Dendritic cell treated with granulocyte-macrophage colony-stimulating factor and Interleukin-4, amounts not matched to agents 40 ng/mL and 50 ng/mL, for 4 days (primary cell): ENCODE measurements around the gene C8A.

Experiments used
- H3K27ac Mint-ChIP-seq: one replicate; pipeline ENCODE4 v1.8.0; 2022; ENCODE audit warnings: mild to moderate bottlenecking, mixed read lengths
- H3K27me3 Mint-ChIP-seq: one replicate; pipeline ENCODE4 v1.8.0; 2022; ENCODE audit warnings: mild to moderate bottlenecking, mixed read lengths
- H3K36me3 Mint-ChIP-seq: one replicate; pipeline ENCODE4 v1.8.0; 2022; ENCODE audit warnings: low read depth, mixed read lengths
- H3K4me1 Mint-ChIP-seq: one replicate; pipeline ENCODE4 v1.8.0; 2022; ENCODE audit warnings: low read depth, mixed read lengths
- H3K4me3 Mint-ChIP-seq: one replicate; pipeline ENCODE4 v1.8.0; 2022; ENCODE audit warnings: mild to moderate bottlenecking, moderate library complexity, mixed read lengths
- H3K9me3 Mint-ChIP-seq: one replicate; pipeline ENCODE4 v1.8.0; 2022; ENCODE audit warnings: mixed read lengths
- intact Hi-C: fragments of 100-400 bp; cut with micrococcal nuclease; formaldehyde crosslinking; loops from one replicate; pipeline ENCODE4 v1.15.0; 2022

C8A gene

DNA sequence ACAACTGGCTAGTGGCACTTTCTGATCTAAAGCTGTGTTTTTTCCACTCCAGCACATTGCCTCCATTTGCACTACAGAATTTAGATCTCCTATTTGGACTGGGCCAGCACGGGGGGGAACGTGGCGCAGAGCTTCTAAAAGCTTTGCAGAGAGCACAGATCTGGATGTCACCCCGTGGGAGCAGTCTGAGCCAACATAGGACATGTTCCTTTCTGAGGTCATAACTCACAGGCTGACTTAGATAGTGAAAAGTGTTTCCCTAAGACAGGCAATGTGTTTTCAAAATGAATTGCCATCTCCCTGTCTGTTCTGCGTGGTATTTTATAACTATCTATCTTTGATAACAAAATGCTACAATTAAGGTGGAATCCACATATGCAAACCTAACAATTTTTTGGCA, 3.7 kb upstream of the C8A start:
- no peaks in the 10 kb centered on the region for H3K27me3 Mint-ChIP-seq
- H3K36me3 Mint-ChIP-seq: no peaks in the 10 kb centered on the region
- intact Hi-C loops: no loop called here
- no peak overlapping the region for H3K27ac Mint-ChIP-seq
- H3K4me3 Mint-ChIP-seq: no peak overlapping the region
- no peaks in the 10 kb centered on the region for H3K4me1 Mint-ChIP-seq
- no peaks in the 10 kb centered on the region for H3K9me3 Mint-ChIP-seq

GRCh38 chr1:56852476-56852875, 2.1 kb upstream of the C8A start:
- Mint-ChIP-seq H3K9me3 (no peaks in the 10 kb centered on the region), H3K4me1 (no peaks in the 10 kb centered on the region), H3K36me3 (no peaks in the 10 kb centered on the region), H3K27me3 (no peaks in the 10 kb centered on the region), H3K4me3 (no peak overlapping the region), H3K27ac (no peak overlapping the region)
- intact Hi-C loops: no loop called here

DNA sequence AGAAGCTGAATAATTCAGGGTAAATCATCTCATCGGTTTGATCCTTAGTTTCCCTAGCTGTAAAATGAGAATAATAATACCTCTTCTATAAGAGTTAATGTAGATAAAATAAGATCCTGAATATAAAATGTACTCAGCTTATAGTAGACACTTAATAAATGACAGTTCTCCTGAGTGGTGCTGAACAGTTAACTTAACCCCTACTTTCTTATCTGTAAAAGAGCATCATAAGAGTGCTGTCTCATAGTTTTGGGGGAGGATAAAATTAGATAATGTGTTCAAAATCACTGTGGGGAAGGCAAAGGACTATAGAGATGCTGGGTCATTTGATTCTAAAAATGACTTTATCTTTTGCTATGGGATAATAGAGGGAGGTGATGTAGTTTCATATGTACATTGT, 593 bp downstream of the C8A start:
- no peaks in the 10 kb centered on the region for H3K9me3 Mint-ChIP-seq
- H3K4me1 Mint-ChIP-seq: no peaks in the 10 kb centered on the region
- H3K4me3 Mint-ChIP-seq: no peak overlapping the region

GRCh38 chr1:56856186-56856585, 1.6 kb downstream of the C8A start:
- Mint-ChIP-seq H3K9me3 (no peaks in the 10 kb centered on the region), H3K36me3 (no peaks in the 10 kb centered on the region), H3K27me3 (no peaks in the 10 kb centered on the region), H3K27ac (no peak overlapping the region), H3K4me1 (no peaks in the 10 kb centered on the region), H3K4me3 (no peak overlapping the region)
- intact Hi-C loops: no loop called here

More for the DNA sequence above, 593 bp downstream of the C8A start:
- Mint-ChIP-seq H3K27ac (no peak overlapping the region), H3K27me3 (no peaks in the 10 kb centered on the region), H3K36me3 (no peaks in the 10 kb centered on the region)
- intact Hi-C loops: no loop called here

GRCh38 chr1:56859287-56859686, 4.7 kb downstream of the C8A start:
- Mint-ChIP-seq H3K4me1 (no peaks in the 10 kb centered on the region), H3K27me3 (no peaks in the 10 kb centered on the region), H3K4me3 (no peak overlapping the region), H3K9me3 (no peaks in the 10 kb centered on the region), H3K36me3 (no peaks in the 10 kb centered on the region), H3K27ac (no peak overlapping the region)
- intact Hi-C loops: no loop called here

DNA sequence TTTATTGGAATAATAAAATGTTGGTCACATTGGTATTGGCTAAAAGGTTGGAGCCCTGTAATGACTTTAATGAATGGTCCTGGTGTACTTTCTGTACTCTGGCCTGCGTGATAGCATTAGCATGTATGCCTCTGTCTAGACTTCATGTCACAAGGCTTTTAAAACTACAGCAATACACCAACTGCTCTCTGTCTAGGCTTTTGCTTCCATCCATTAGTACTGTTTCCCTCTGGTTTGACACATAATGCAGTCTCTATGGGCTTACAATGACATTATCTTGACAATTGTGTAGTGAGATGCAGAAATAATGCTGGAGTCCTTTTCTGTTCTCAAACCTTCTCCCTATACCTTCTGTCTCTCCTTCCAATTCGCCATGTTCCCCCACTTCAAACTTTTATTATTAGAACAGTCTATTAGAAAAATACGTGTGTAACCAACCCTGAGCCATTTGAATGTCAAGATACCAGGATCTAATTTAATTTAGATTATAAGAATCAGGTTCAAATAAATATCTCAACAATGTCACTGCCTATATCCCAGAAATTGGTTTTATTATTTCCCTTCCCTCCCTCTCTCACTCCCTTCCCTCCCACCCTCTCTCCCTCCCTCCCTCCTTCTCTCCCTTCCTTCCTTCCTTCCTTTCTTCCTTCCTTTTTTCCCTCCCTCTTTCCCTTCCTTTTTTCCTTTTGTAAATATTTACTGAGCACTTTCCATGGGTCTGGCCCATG, 8.8 kb downstream of the C8A start:
- Mint-ChIP-seq H3K4me1 (no peaks in the 10 kb centered on the region), H3K36me3 (no peaks in the 10 kb centered on the region), H3K27me3 (no peaks in the 10 kb centered on the region), H3K27ac (no peak overlapping the region), H3K9me3 (no peaks in the 10 kb centered on the region), H3K4me3 (no peak overlapping the region)
- intact Hi-C loops: no loop called here

DNA sequence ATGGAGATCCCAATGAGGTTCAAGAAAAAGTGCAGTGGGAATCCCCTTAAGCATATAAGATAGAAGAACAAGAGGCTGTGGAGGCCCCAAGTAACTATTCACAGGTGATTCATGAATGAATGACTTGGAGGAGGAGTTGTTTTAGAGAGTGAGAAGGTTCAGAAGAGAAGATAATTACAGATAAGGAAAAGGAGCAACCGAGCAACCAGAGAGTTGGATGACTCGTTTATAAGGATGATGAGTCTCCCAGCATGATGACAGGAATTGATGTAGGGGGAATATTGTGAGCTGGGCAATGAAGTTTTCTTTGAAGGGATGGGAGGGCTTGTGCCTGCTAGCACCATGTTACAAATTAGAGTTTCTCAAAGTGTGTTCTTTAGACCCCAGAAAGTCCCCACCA, 9.8 kb downstream of the C8A start:
- Mint-ChIP-seq H3K27me3 (no peaks in the 10 kb centered on the region), H3K9me3 (no peaks in the 10 kb centered on the region), H3K27ac (no peak overlapping the region), H3K36me3 (no peaks in the 10 kb centered on the region), H3K4me3 (no peak overlapping the region), H3K4me1 (no peaks in the 10 kb centered on the region)
- intact Hi-C loops: no loop called here

DNA sequence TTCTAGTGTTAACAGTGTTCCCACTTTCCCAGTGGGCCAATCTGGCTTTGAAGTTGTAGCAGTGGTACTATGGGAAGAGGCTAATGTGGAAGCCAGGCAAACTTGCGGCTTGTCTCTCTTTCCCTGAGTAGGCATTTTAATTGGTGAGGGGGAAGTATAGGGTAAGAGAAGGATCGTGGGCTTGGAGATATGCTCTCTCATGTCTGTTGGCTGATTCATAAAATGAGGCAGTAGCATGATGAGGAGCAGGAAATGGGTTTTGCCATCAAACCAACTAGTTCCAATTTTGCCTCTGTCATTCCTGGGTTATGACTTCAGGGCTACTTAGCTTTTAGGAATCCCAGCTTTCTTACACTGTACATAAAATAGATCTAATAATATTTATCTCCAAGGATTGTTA, 12.1 kb downstream of the C8A start:
- Mint-ChIP-seq H3K27me3 (no peaks in the 10 kb centered on the region), H3K9me3 (no peaks in the 10 kb centered on the region), H3K27ac (no peak overlapping the region), H3K4me1 (no peaks in the 10 kb centered on the region), H3K36me3 (no peaks in the 10 kb centered on the region), H3K4me3 (no peak overlapping the region)
- intact Hi-C loops: no loop called here

DNA sequence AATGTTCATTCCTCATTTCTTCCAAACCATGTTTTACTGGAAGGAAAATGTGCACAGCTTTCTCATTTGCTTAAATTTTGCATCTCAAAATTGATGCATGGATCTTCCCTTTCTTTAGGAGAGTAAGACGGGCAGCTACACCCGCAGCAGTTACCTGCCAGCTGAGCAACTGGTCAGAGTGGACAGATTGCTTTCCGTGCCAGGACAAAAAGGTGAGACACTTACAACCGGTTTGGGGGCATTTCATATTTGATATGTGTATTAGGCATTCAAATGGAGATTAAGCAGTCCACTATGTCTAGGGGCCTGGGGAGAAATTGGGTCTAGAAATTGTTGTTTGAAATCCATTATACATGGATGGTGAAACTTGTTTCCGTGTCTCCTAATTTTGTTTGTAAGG, 12.9 kb downstream of the C8A start:
- Mint-ChIP-seq H3K27me3 (no peaks in the 10 kb centered on the region), H3K4me3 (no peak overlapping the region), H3K9me3 (no peaks in the 10 kb centered on the region), H3K4me1 (no peaks in the 10 kb centered on the region), H3K27ac (no peak overlapping the region), H3K36me3 (no peaks in the 10 kb centered on the region)
- intact Hi-C loops: no loop called here

DNA sequence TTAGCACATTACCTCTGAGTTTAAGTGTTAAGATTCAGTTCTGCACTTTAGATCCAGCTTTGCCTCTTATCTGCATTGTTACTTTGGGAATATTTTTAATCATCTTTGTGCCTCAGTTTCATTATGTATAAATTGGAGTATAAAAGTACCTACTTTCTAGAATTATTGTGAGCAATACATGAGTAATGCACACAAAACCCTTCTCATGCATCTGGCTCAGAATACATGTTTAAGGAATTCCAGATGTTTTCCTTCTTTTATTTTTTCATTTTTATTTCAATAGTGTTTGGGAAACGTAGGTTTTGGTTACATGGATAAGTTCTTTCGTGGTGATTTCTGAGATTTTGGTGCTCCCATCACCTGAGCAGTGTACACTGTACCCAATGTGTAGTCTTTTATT, 14.2 kb downstream of the C8A start:
- intact Hi-C loops: no loop called here
- Mint-ChIP-seq H3K27ac (no peak overlapping the region), H3K4me1 (no peaks in the 10 kb centered on the region), H3K9me3 (no peaks in the 10 kb centered on the region), H3K36me3 (no peaks in the 10 kb centered on the region), H3K27me3 (no peaks in the 10 kb centered on the region), H3K4me3 (no peak overlapping the region)

DNA sequence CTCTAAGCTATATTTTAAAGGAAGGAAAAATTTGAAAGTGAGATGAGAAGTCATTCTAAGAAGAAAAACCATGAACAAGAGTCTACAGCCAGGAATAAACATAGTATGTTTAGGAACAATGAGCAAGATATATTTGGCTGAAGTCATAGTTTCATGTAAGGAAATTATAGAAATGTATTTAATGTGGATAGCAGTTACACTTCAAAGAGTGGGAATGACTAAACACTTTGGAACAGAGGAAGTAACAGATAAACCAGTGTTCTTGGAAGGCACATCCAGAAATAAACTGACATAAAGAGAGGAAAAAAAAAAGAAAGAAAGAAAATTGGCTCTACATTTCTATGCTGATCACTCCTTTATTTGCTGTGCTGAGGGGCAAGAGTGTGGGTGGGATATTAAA, 18.0 kb downstream of the C8A start:
- Mint-ChIP-seq H3K36me3 (no peaks in the 10 kb centered on the region), H3K27ac (no peak overlapping the region), H3K27me3 (no peaks in the 10 kb centered on the region), H3K9me3 (no peaks in the 10 kb centered on the region), H3K4me1 (no peaks in the 10 kb centered on the region), H3K4me3 (no peak overlapping the region)
- intact Hi-C loops: no loop called here

- Mint-ChIP-seq H3K27ac (no peak overlapping the region), H3K4me3 (no peak overlapping the region), H3K9me3 (no peaks in the 10 kb centered on the region), H3K27me3 (no peaks in the 10 kb centered on the region), H3K36me3 (no peaks in the 10 kb centered on the region), H3K4me1 (no peaks in the 10 kb centered on the region)
- intact Hi-C loops: no loop called here
Observed at GRCh38 chr1:56873213-56873612, 18.6 kb downstream of the C8A start.

DNA sequence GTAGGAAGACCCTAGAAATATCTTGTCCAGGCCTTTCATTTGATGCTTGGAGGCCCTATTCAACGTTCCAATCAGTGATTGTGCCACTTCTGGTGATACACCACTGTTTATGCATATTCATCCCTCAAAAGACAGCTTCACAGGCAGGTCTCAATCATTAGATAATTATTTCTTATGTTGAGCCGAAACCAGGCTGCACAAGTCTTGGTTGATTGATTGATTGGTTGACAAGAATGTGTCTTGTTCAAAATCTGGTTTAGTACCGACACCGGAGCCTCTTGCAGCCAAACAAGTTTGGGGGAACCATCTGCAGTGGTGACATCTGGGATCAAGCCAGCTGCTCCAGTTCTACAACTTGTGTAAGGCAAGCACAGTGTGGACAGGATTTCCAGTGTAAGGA, 20.1 kb downstream of the C8A start:
- no peaks in the 10 kb centered on the region for H3K36me3 Mint-ChIP-seq
- intact Hi-C loops: no loop called here
- H3K4me3 Mint-ChIP-seq: no peak overlapping the region
- H3K27ac Mint-ChIP-seq: no peak overlapping the region
- H3K9me3 Mint-ChIP-seq: no peaks in the 10 kb centered on the region
- no peaks in the 10 kb centered on the region for H3K27me3 Mint-ChIP-seq
- no peaks in the 10 kb centered on the region for H3K4me1 Mint-ChIP-seq

GRCh38 chr1:56877973-56878372, 23.4 kb downstream of the C8A start:
- H3K4me1 Mint-ChIP-seq: no peaks in the 10 kb centered on the region
- H3K27ac Mint-ChIP-seq: no peak overlapping the region
- H3K27me3 Mint-ChIP-seq: no peaks in the 10 kb centered on the region
- no peak overlapping the region for H3K4me3 Mint-ChIP-seq
- intact Hi-C loops: no loop called here
- H3K36me3 Mint-ChIP-seq: no peaks in the 10 kb centered on the region
- no peaks in the 10 kb centered on the region for H3K9me3 Mint-ChIP-seq

- no peaks in the 10 kb centered on the region for H3K36me3 Mint-ChIP-seq
- no peak overlapping the region for H3K4me3 Mint-ChIP-seq
- intact Hi-C loops: no loop called here
- H3K9me3 Mint-ChIP-seq: no peaks in the 10 kb centered on the region
- no peaks in the 10 kb centered on the region for H3K27me3 Mint-ChIP-seq
- H3K27ac Mint-ChIP-seq: no peak overlapping the region
- no peaks in the 10 kb centered on the region for H3K4me1 Mint-ChIP-seq
Observed at GRCh38 chr1:56880774-56881173, 26.2 kb downstream of the C8A start.
